Omental fat pad (tissue), 4 donors: Measurements from ENCODE around the gene ARL3. TPM values are rescaled to one million over a fixed set of nuclear protein-coding genes. Genes with fewer than 3 reads are reported as not detected.

ENCODE experiments used
- ATAC-seq: fragments of 150-250 bp; one replicate; pipeline ENCODE4 v1.9.1; 2016; ENCODE audit warnings: mild to moderate bottlenecking, moderate library complexity; ENCODE audit not compliant: low FRiP score
- DNase-seq: peaks from one replicate; pipeline ENCODE4 v3.0.0-alpha.2; 2019; ENCODE audit warnings: low spot score
- total RNA-seq, 4 donors: library from RNA; depleted of rRNA; stranded (reverse); fragments of >200 nt; gene quantifications; one replicate each; pipeline ENCODE4 v1.1.0, GENCODE V29; 2016
- TF ChIP-seq, protein P1 (sequence below), 3 donors: fragments of 450-650 bp; IDR thresholded peaks; one replicate each; pipeline ENCODE4 v1.5.1; 2016 to 2017; ENCODE audit warnings: antibody characterized with exemption in 3 of 3, mild to moderate bottlenecking in 3 of 3, moderate library complexity in 2 of 3

The ARL3 gene
- total RNA-seq, 4 donors from 2014 or later: 2.8 to 6.1 (median 3.9) TPM

DNA sequence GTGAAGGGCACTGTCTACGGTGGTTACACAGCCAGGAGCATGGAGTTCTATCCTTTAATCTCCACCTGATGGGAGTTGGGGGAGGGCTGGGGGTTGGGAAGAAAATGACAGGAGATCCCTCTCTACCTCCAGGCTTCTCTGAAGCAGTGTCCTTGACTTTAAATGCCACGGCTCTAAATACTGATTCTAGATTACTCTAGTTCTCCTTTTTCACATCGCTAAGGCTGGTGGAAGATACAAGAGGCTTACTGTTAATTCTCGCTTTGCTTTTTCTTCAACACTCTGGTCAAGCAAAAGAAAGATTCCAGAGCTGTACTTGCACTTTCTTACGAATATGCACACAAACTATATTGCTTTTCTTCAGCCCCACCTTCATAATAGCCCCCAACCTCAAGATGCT is 30.5 kb downstream of the ARL3 start:
- ATAC-seq: no peak
- no peak for DNase-seq
- TF ChIP-seq, protein P1, sequence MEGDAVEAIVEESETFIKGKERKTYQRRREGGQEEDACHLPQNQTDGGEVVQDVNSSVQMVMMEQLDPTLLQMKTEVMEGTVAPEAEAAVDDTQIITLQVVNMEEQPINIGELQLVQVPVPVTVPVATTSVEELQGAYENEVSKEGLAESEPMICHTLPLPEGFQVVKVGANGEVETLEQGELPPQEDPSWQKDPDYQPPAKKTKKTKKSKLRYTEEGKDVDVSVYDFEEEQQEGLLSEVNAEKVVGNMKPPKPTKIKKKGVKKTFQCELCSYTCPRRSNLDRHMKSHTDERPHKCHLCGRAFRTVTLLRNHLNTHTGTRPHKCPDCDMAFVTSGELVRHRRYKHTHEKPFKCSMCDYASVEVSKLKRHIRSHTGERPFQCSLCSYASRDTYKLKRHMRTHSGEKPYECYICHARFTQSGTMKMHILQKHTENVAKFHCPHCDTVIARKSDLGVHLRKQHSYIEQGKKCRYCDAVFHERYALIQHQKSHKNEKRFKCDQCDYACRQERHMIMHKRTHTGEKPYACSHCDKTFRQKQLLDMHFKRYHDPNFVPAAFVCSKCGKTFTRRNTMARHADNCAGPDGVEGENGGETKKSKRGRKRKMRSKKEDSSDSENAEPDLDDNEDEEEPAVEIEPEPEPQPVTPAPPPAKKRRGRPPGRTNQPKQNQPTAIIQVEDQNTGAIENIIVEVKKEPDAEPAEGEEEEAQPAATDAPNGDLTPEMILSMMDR (IDR thresholded peaks at IDR 0.05): no peak

DNA sequence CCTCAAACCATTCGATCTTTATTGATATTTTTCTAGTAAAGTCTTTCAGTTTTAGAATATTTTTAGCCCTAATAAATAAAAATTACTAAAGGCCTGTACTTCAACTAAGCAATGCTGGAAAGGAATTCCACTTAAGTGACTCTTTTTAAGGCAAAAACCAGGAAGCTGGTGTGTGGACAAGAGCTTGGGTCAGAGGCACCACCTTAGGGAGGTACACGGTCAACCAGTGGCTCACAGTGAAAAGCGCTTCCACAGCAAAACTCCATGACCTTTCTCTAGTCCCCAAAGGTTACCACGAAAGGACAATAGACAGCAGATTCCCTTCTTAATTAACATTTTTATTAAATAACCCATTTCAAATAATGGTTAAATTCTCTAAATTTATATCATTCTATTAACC is 31.2 kb downstream of the ARL3 start:
- TF ChIP-seq, protein P1 (IDR thresholded peaks at IDR 0.05): no peak
- ATAC-seq: no peak
- no peak for DNase-seq

DNA sequence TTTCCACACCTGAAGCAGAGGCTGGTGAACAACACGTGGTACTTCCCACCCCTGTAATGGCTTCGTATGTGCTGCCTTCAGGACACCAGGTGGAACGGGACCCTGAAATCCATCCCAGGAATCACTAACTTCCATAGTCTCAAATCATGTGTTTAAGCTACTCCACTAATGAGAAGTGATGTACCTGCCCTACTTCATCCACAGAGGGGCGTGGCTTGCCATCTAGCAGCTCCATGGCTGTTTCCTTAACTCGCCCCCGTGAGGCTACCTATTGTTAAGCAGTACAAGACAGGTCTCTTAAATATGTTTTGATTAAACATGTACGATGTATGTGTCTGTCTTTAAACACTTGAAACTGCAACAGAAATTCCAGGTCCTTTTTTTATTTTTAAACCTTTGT is 31.8 kb downstream of the ARL3 start:
- TF ChIP-seq, protein P1 (IDR thresholded peaks at IDR 0.05): no peak
- DNase-seq: no peak
- ATAC-seq: no peak

DNA sequence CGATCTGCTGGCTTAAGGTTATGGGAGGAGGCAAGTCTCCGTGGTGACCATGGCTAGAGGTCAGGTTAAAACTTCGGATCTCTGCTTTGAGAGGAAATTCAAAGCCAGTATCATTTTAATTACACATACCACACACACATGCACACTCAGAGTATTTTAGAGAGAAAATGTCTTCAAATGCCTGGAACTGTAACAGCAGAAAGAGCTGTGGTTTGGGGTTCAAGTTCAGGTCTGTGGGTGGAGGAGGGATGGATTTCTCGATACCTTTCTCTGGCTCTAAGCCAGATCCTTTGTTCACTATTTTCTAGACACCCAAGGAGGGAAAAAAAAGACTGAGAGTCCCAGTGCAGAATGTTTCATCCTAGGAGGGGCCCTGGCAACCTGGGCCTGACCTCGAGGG is 32.5 kb downstream of the ARL3 start:
- no peak for DNase-seq
- TF ChIP-seq, protein P1 (IDR thresholded peaks at IDR 0.05): no peak
- no peak for ATAC-seq

DNA sequence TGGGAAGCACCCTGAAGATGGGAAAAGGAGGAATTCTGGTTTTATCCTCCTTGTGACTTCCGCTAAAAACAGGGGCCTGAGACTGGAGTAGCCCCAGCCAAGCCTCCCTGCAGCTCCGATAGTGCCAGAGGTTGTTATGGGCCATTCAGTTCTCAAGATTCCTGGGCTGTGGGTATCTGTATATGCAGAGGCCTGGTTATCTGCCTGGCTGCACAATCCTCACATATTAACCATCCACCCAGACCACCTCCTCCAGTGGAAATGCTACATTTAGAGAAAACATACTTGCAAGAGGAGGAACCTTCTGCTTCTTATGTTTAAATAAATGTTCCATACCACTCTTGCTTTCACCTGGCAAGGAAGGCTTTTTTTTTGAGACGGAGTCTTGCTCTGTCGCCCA is 34.6 kb downstream of the ARL3 start:
- ATAC-seq: no peak
- TF ChIP-seq, protein P1 (IDR thresholded peaks at IDR 0.05): no peak
- DNase-seq: no peak

DNA sequence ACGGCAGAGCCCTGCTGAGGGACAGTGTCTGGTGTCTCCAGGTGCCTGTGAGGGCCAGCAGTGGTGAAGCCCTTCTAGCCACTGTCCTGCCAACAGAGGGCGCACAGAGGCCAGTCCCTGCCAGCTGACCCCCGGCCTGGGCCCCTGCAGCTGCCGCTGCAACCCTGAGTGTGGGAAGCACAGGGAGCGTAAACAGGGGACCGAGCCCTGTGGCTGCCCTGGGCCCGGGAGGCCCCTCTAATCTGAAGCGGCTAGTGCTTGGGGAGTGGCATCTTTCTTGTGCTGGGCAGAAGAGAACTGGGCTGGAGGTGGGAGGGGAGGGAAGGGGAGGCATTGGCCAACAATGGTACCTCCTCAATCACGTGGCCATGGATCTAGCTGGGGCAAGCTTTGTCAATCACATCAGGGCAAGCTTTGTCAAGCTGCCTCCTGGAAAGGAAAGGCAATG is 35.3 kb downstream of the ARL3 start:
- ATAC-seq (peak; percentile 16), DNase-seq (no peak)
- TF ChIP-seq, protein P1 (IDR thresholded peaks at IDR 0.05): no peak

DNA sequence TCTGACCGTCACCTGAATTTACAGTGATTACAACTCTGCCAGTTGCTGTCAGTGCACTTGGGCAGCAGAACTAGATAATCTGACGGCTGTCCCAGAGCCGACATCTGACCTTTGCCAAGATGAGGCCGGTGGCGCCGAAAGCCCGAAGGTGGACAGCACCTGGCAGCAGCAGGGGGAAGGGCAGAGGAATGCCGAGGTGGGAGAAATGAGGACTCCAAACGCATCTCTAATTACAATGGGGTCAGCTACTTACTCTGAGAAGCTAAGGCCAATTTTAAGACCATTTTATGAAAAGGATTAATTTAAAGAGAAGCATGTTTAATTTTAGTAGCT is 36.2 kb downstream of the ARL3 start:
- TF ChIP-seq, protein P1 (IDR thresholded peaks at IDR 0.05): no peak
- ATAC-seq (no peak), DNase-seq (no peak)
